CMK (cell line): Measurements from ENCODE around the gene GLI3.
A peak's percentile ranks its signal among the peaks of the same experiment; 100 is the strongest.

Experiments
- DNase-seq: peaks from one replicate; pipeline ENCODE4 v3.0.0-alpha.2; 2010; ENCODE audit warnings: low read depth

The GLI3 gene

GRCh38 chr7:42033480-42033879, 203.5 kb downstream of the GLI3 start:
- DNase-seq = no peak

DNA sequence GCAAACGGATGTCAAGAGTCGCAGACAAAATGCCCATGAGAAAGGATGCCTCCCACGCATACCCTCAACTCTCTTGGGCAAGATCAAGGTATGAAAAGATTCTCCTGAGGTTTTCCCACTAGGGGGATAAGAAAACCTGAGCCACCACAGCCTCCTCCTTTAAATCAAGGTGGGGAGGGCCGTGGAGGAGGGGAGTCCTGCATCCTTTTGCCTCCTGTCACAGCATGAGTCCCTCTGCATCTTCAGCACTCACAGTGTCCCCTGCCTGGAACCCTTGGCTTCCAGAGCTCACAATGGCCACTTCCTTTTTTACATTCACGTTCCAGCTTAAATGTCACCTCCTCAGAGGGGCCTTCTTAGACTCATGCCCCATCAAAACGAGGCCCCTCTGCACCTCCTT, 207.6 kb downstream of the GLI3 start:
- no peak for DNase-seq

DNA sequence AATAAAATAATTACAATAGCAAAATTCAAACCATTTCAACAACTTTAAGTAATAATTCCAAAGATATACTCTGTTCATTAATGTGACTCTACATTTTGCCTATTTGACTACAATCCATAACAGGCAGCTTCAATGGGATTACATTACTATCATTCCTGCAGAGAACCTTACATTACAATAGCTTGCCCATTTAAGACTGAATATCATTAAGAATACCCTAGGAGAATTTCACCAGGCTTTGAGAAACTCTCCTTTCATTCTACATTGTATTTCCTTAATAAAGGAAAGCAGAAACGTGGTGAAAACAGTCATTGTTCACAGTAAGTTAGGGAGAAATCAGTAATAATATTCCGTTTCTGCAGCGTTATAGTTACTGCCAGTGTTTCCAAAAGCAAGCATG, 209.5 kb downstream of the GLI3 start:
- no peak for DNase-seq

DNA sequence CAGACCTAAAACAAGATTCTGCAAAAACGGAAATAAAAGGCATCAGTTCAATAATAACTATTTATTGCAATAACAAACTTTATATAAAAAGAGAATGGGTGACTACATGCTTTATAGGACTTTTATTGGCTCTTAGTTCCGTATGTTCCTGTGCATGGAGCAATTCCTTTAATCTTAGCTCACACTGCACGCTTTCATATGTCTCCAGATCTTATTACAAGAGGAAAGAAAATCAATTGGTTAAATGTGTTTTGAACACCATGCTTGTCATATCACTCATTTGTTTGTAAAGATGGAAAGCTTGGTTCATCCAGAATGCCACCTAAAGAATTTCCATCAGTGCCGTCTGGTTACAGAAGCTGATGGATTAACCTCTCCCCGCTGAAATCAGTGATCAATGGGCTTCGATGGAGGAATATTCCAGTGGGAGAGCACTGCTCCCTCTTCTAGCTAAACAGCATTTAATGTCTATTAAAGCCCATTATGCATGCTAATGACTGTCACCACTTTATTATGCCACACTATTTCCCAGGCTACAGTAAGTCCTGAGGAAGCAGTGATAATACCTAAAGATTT, 210.3 kb downstream of the GLI3 start:
- DNase-seq = no peak

GRCh38 chr7:42025635-42026375, 211.2 kb downstream of the GLI3 start:
- no peak for DNase-seq

DNA sequence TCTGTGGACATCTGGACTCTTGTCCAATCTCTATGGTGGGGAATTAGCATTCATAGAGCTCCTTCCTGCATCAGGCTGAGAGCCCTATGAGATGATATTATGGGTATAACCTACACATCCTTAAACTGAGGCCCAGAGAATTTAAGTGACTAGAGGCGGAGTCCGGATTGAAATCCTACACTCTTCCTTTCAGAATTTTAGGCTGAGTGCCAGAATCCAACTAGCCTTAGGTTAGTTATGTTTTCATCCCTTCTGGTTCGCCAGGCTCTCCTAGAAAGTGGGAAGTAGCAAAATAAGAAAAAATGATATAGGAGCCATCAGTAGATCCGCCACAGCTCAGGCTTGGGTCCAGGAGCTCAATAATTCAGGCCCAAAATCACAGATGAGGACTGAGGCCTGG, 212.5 kb downstream of the GLI3 start:
- DNase-seq = no peak

GRCh38 chr7:42023262-42023661, 213.7 kb downstream of the GLI3 start:
- DNase-seq = no peak

GRCh38 chr7:42022791-42023190, 214.2 kb downstream of the GLI3 start:
- DNase-seq = no peak

- no peak for DNase-seq
These were observed 215.0 kb downstream of the GLI3 start for GRCh38 chr7:42022056-42022455.

- no peak for DNase-seq
These were observed 215.4 kb downstream of the GLI3 start for GRCh38 chr7:42021631-42022030.

GRCh38 chr7:42020061-42020460, 216.9 kb downstream of the GLI3 start:
- DNase-seq = no peak

GRCh38 chr7:42017349-42017986, 219.5 kb downstream of the GLI3 start:
- DNase-seq = no peak

GRCh38 chr7:42016517-42016916, 220.5 kb downstream of the GLI3 start:
- no peak for DNase-seq

DNA sequence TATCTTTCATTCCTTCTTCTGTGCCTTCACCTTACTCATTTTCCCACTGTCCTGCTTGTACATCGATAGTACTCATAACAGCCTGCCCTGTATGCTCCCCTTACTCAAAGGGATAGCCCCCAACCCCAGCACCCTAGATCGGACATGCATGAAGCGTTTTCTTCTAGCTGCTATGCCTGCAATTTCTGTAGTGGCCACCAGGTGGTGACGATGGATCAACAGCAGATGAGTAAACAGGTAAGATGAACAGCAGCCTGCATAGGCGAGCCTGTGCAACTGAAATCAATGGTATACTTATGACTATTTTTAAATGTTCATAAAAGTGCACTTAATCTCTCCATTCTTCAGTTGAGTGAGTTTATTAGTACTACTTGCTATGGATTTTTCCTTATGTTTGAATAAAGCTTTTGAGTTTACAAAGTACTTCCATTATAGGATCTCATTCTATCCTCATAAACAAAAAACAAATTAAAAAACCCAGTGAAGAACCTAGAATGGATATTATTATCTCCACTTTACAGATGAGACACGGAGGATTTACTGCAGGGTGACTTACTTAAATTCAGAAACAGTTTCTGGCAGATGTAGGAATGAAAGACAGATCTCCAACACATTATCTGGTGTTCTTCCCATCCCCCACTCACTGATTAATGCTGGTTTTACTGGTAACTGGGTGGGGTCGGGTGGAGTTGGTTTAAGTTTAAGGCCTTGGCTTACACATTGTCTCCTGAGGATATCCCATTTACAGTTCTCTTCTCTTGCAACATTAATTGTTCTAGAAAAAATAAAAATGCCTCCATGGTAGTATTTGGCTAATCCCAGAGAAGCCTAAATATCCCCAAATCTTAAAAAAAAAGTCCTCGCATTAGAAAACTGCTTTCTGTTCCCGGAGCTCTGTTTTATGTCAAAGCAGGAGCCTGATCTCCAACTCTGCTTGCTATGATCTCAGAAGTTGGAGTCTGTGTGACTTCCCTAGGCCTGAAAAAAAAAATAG, 222.1 kb downstream of the GLI3 start:
- DNase-seq = peak; percentile 29

- DNase-seq = no peak
These were observed 224.1 kb downstream of the GLI3 start for GRCh38 chr7:42012786-42013360.

DNA sequence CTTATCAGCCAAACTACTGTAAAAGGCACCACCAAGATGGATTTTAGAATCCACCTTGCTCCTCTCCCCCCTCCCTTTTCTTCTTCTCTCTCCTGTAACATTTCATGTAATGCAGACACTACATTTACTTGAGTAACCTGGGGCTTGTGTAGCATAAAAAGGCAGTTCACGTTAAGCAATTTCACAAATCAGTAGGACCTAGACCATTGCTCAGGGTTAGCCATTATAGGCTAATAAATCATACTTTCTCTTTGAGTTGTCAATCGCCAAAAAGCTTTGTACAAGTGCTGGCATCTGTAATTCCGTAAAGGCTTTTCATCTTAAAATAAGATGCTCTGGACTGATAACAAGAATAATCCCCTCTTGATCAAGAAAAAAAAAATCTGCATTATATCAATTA, 224.7 kb downstream of the GLI3 start:
- no peak for DNase-seq

DNA sequence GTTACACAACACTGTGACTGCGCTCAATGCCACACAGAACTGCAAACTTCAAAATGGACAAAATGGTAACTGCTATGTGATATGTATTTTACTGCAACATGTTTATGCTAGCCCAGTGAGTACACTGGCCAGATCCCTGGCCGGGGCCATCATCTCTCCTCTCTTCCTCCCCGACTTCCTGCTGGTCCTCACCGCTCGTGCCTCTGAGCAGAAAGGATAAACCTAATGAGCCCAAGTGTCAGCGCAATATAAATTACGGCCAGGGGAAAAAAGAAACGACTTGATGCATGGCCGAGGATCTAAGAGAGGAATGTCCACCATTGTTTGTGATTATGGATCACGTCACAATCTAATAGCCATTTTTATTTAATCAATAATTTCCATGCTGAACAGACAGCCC, 225.2 kb downstream of the GLI3 start:
- DNase-seq = no peak

DNA sequence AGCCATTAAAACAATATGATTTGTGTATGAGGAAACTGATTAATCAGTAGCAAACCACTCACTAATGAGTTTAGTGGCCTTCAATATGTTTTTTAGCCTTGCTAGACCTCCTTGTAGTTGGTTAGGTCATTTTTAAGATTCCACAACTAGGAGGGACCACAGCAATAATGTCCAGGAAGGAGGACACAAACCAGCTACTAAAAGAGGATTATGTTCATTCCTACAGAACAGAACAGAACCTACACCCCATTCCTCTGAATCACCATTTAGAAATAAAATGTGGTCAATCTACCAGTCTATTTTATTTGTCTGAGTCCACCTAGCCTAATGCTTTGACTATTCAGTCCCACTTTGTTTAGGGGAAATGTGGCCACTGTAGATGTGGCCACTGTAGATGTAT, 226.3 kb downstream of the GLI3 start:
- DNase-seq = no peak

- DNase-seq = no peak
These were observed 230.1 kb downstream of the GLI3 start for GRCh38 chr7:42006801-42007513.

- DNase-seq = no peak
These were observed 234.4 kb downstream of the GLI3 start for GRCh38 chr7:42002654-42003053.

DNA sequence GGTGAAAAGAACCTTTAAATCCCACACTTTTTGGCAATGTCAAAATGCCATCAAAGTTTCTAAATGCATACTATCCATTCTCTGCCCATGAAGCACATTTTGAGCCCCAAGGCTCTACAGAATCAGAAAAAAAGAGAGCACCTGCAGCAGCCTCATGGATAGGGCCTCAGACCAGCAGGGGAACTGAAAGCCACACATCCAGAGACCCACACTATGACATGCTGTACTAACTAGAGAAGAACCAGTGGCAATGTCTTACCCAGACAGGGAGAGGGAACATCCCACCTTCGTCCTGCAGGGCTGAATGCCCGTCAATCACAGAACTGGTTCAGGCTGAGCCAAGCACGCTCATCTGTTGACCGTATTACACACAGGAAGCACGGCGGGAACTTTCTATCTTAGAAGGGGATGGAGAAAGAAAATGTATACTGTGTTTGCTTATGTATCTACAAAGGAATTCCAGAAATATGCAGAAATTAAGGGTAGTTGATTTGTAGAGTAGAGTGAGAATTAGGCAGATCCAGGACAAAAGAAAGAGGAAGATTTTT, 237.2 kb downstream of the GLI3 start:
- no peak for DNase-seq
